SK-N-SH (cell line): ENCODE measurements around the gene RAPGEF6. TPM values are rescaled to one million over a fixed set of nuclear protein-coding genes. Genes with fewer than 3 reads are reported as not detected.

Experiments
- CTCF ChIA-PET: fragments of 300-600, 350-600 bp; formaldehyde crosslinking; extraction: SDS; loops from one replicate; lab custom pipeline; 2021; lab: Yijun Ruan, JAX
- POLR2A ChIA-PET: fragments of 350-600 bp; sonication (Branson Sonifier 250); formaldehyde crosslinking; extraction: SDS; loops from one replicate; lab custom pipeline; 2020; ENCODE audit warnings: antibody characterized with exemption, inconsistent platforms; lab: Yijun Ruan, JAX
- DNase-seq: peaks from one replicate; pipeline ENCODE4 v3.0.0; 2012
- H2AFZ ChIP-seq: fragments of 200-600 bp; sonication (generic); 2 replicates; pipeline ENCODE4 v1.8.1; 2016; ENCODE audit warnings: antibody characterized with exemption, mild to moderate bottlenecking, low read depth
- H3F3A ChIP-seq: fragments of 200-600 bp; sonication (generic); replicated peaks from 2 replicates; pipeline ENCODE3; 2016; ENCODE audit warnings: antibody characterized with exemption, mild to moderate bottlenecking; ENCODE audit not compliant: insufficient read depth
- H3K27ac ChIP-seq, 2 experiments: fragments of 200-500 bp in 1 of 2; fragments of 200-600 bp in 1 of 2; sonication (Bioruptor generic) in 1 of 2; sonication (generic), shearing (Covaris generic) in 1 of 2; 2 replicates each; pipeline versions ENCODE4 v1.5.1 to v1.6.1; 2014 to 2016; ENCODE audit warnings: low read depth in 2 of 2, inconsistent platforms in 1 of 2, low read length in 1 of 2, mild to moderate bottlenecking in 1 of 2, mixed read lengths in 1 of 2
- H3K27me3 ChIP-seq: fragments of 200-600 bp; sonication (generic), shearing (Covaris generic); 2 replicates; pipeline ENCODE4 v1.6.1; 2016; ENCODE audit warnings: mixed run types; ENCODE audit not compliant: insufficient read depth
- H3K36me3 ChIP-seq, 2 experiments: fragments of 200-500 bp in 1 of 2; fragments of 200-600 bp in 1 of 2; sonication (Bioruptor generic) in 1 of 2; sonication (generic) in 1 of 2; replicated peaks in 1 of 2; 2 replicates each; pipeline versions ENCODE3 to v1.5.1; 2014 to 2016; ENCODE audit warnings: low read length in 1 of 2, mild to moderate bottlenecking in 1 of 2; ENCODE audit not compliant: insufficient read depth in 2 of 2, control insufficient read depth in 1 of 2
- H3K4me1 ChIP-seq, 2 experiments: fragments of 200-500 bp in 1 of 2; fragments of 200-600 bp in 1 of 2; sonication (Bioruptor generic) in 1 of 2; sonication (generic), shearing (Covaris generic) in 1 of 2; 2 replicates each; pipeline versions ENCODE4 v1.5.1 to v1.6.1; 2014 to 2016; ENCODE audit warnings: low read depth in 1 of 2, low read length in 1 of 2, mixed run types in 1 of 2; ENCODE audit not compliant: insufficient read depth in 2 of 2, control insufficient read depth in 1 of 2
- H3K4me2 ChIP-seq: fragments of 200-600 bp; sonication (generic), shearing (Covaris generic); 2 replicates; pipeline ENCODE4 v1.6.1; 2017; ENCODE audit warnings: mixed run types
- H3K4me3 ChIP-seq, 2 experiments: fragments of 200-500 bp in 1 of 2; fragments of 200-600 bp in 1 of 2; sonication (Bioruptor generic) in 1 of 2; sonication (generic), shearing (Covaris generic) in 1 of 2; 2 replicates each; pipeline versions ENCODE4 v1.5.1 to v1.8.1; 2014 to 2016; ENCODE audit warnings: low read depth in 2 of 2, inconsistent platforms in 1 of 2, low read length in 1 of 2, mild to moderate bottlenecking in 1 of 2, mixed read lengths in 1 of 2, moderate library complexity in 1 of 2
- H3K79me2 ChIP-seq: fragments of 200-600 bp; sonication (generic); 2 replicates; pipeline ENCODE4 v1.8.1; 2017; ENCODE audit warnings: mild to moderate bottlenecking; ENCODE audit not compliant: insufficient read depth
- H3K9ac ChIP-seq: fragments of 200-600 bp; sonication (generic); 2 replicates; pipeline ENCODE4 v1.6.1; 2017; ENCODE audit warnings: mixed run types
- H3K9me2 ChIP-seq: fragments of 200-600 bp; sonication (generic); 2 replicates; pipeline ENCODE4 v1.6.1; 2017; ENCODE audit warnings: mixed run types
- H3K9me3 ChIP-seq: fragments of 200-600 bp; sonication (generic); 2 replicates; pipeline ENCODE4 v1.6.1; 2017; ENCODE audit warnings: mixed run types, mild to moderate bottlenecking, moderate library complexity
- H4K20me1 ChIP-seq: fragments of 200-600 bp; sonication (generic); 2 replicates; pipeline ENCODE4 v1.6.1; 2017; ENCODE audit warnings: mild to moderate bottlenecking, mixed run types; ENCODE audit not compliant: insufficient read depth
- CHD2 ChIP-seq: fragments of 150-350 bp; IDR thresholded peaks from 2 replicates; pipeline ENCODE4 v1.6.1; 2018; ENCODE audit warnings: low read length; ENCODE audit not compliant: partially characterized antibody
- ELF1 ChIP-seq: IDR thresholded peaks from 2 replicates; pipeline ENCODE4 v1.4.0; 2012
- FOSL2 ChIP-seq: IDR thresholded peaks from 2 replicates; pipeline ENCODE4 v1.4.0; 2012; ENCODE audit warnings: low read depth, mild to moderate bottlenecking, moderate library complexity, borderline replicate concordance
- FOXJ3 ChIP-seq: sonication (generic); formaldehyde crosslinking; IDR thresholded peaks from 2 replicates; pipeline ENCODE4 v1.5.1; 2020; ENCODE audit warnings: mild to moderate bottlenecking, missing genetic modification reagents
- GATA2 ChIP-seq: sonication (generic); formaldehyde crosslinking; IDR thresholded peaks from 2 replicates; pipeline ENCODE4 v1.5.0; 2020; ENCODE audit warnings: mild to moderate bottlenecking, missing genetic modification reagents
- IRF3 ChIP-seq: fragments of 150-350 bp; IDR thresholded peaks from 2 replicates; pipeline ENCODE4 v1.6.1; 2016; ENCODE audit warnings: mild to moderate bottlenecking, low read depth, low read length
- MEF2A ChIP-seq: IDR thresholded peaks from 2 replicates; pipeline ENCODE4 v1.4.0; 2012; ENCODE audit warnings: low read depth, borderline replicate concordance
- NFIC ChIP-seq: IDR thresholded peaks from 2 replicates; pipeline ENCODE4 v1.4.0; 2012; ENCODE audit warnings: borderline replicate concordance
- NRF1 ChIP-seq: IDR thresholded peaks from 2 replicates; pipeline ENCODE4 v1.6.1; 2012; ENCODE audit warnings: low read depth, mild to moderate bottlenecking, low read length
- PBX3 ChIP-seq: IDR thresholded peaks from 2 replicates; pipeline ENCODE4; 2012
- POLR2AphosphoS5 ChIP-seq: IDR thresholded peaks from 2 replicates; pipeline ENCODE4 v1.6.1; 2012; ENCODE audit warnings: low read depth, low read length
- RAD21 ChIP-seq: IDR thresholded peaks from 2 replicates; pipeline ENCODE4 v1.6.1; 2012; ENCODE audit warnings: mild to moderate bottlenecking, low read length
- RCOR1 ChIP-seq: fragments of 150-350 bp; IDR thresholded peaks from 2 replicates; pipeline ENCODE4 v1.6.1; 2017; ENCODE audit warnings: antibody characterized with exemption, low read length
- TAF1 ChIP-seq: IDR thresholded peaks from 2 replicates; pipeline ENCODE4 v1.6.1; 2012; ENCODE audit warnings: low read depth, mild to moderate bottlenecking, low read length, moderate library complexity, borderline replicate concordance
- TCF12 ChIP-seq: IDR thresholded peaks from 2 replicates; pipeline ENCODE4 v1.4.0; 2012
- TEAD4 ChIP-seq: IDR thresholded peaks from 2 replicates; pipeline ENCODE4 v1.4.0; 2012; ENCODE audit warnings: mild to moderate bottlenecking, borderline replicate concordance; ENCODE audit not compliant: insufficient read depth
- USF1 ChIP-seq: IDR thresholded peaks from 2 replicates; pipeline ENCODE4 v1.4.0; 2012; ENCODE audit warnings: low read depth, borderline replicate concordance
- YY1 ChIP-seq: IDR thresholded peaks from 2 replicates; pipeline ENCODE4 v1.4.0; 2012; ENCODE audit warnings: low read depth, mild to moderate bottlenecking
- ZBTB33 ChIP-seq: IDR thresholded peaks from 2 replicates; pipeline ENCODE4 v1.4.0; 2012; ENCODE audit warnings: low read depth, borderline replicate concordance
- WGBS: methylation state at CpG from one replicate; pipeline ENCODE4 v1.1.6; 2017; ENCODE audit warnings: low lambda C conversion rate; 5-methylcytosine and 5-hydroxymethylcytosine counted together
- polyA plus RNA-seq, 3 experiments: library from polyadenylated mRNA; depleted of rRNA; stranded (reverse); fragments of >200 nt; gene quantifications; 2 replicates each; pipeline ENCODE4 v1.2.3, GENCODE V29; 2012
- TF ChIP-seq, protein P1 (sequence below): IDR thresholded peaks from 2 replicates; pipeline ENCODE4 v1.4.0; 2012; ENCODE audit warnings: low read depth
- TF ChIP-seq, protein P2 (sequence below): IDR thresholded peaks from 2 replicates; pipeline ENCODE4 v1.6.1; 2012; ENCODE audit warnings: mild to moderate bottlenecking, low read depth, low read length, moderate library complexity

Gene RAPGEF6
- polyA plus RNA-seq, 1 of the 3 experiments (the other 2 are of a cell fraction) = 2.9 TPM

GRCh38 chr5:131482617-131483016 lies 152.4 kb downstream of the RAPGEF6 start:
- WGBS = 97% methylated on average over 2 of the region's 2 CpGs
- CTCF ChIA-PET = no interaction called here

GRCh38 chr5:131481569-131481968 lies 153.5 kb downstream of the RAPGEF6 start:
- CTCF ChIA-PET = no interaction called here
- Histone ChIP-seq H4K20me1 (no peaks in the 10 kb centered on the region), H3K9me2 (no peaks in the 10 kb centered on the region), H3K36me3 (peaks cover 14% of the 10 kb centered on the region in 2 experiments), H3K4me1 (0 out of 4 replicates have a peak, but pooled peaks cover 0 to 5% of the 10 kb centered on the region in 2 experiments), H2AFZ (no peak overlapping the region), H3K9ac (no peak overlapping the region), H3K79me2 (no peaks in the 10 kb centered on the region), H3K4me2 (no peak overlapping the region), H3K4me3 (no peak overlapping the region), H3K9me3 (no peaks in the 10 kb centered on the region), H3K27ac (peak overlapping the region in 1 of 2 experiments; percentile 32; a peak in 1 of 4 replicates), H3F3A (peaks cover 5% of the 10 kb centered on the region), H3K27me3 (no peaks in the 10 kb centered on the region)
- POLR2A ChIA-PET = no interaction called here
- 89% methylated on average over 1 of the region's 1 CpG for WGBS
- DNase-seq = no peak
- TF ChIP-seq TEAD4 (no peak), IRF3 (no peak), RAD21 (no peak), ZBTB33 (no peak), USF1 (no peak), PBX3 (no peak), CHD2 (no peak), NRF1 (no peak), FOSL2 (no peak), FOXJ3 (no peak), TAF1 (no peak), GATA2 (CRISPR knock-in tag) (no peak)
- TF ChIP-seq, protein P1, sequence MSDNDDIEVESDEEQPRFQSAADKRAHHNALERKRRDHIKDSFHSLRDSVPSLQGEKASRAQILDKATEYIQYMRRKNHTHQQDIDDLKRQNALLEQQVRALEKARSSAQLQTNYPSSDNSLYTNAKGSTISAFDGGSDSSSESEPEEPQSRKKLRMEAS = no peak
- TF ChIP-seq, protein P2, sequence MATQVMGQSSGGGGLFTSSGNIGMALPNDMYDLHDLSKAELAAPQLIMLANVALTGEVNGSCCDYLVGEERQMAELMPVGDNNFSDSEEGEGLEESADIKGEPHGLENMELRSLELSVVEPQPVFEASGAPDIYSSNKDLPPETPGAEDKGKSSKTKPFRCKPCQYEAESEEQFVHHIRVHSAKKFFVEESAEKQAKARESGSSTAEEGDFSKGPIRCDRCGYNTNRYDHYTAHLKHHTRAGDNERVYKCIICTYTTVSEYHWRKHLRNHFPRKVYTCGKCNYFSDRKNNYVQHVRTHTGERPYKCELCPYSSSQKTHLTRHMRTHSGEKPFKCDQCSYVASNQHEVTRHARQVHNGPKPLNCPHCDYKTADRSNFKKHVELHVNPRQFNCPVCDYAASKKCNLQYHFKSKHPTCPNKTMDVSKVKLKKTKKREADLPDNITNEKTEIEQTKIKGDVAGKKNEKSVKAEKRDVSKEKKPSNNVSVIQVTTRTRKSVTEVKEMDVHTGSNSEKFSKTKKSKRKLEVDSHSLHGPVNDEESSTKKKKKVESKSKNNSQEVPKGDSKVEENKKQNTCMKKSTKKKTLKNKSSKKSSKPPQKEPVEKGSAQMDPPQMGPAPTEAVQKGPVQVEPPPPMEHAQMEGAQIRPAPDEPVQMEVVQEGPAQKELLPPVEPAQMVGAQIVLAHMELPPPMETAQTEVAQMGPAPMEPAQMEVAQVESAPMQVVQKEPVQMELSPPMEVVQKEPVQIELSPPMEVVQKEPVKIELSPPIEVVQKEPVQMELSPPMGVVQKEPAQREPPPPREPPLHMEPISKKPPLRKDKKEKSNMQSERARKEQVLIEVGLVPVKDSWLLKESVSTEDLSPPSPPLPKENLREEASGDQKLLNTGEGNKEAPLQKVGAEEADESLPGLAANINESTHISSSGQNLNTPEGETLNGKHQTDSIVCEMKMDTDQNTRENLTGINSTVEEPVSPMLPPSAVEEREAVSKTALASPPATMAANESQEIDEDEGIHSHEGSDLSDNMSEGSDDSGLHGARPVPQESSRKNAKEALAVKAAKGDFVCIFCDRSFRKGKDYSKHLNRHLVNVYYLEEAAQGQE = no peak

More at GRCh38 chr5:131482617-131483016, 152.4 kb downstream of the RAPGEF6 start:
- Histone ChIP-seq H3K79me2 (no peaks in the 10 kb centered on the region), H3K9me3 (no peaks in the 10 kb centered on the region), H3K36me3 (peaks cover 11 to 18% of the 10 kb centered on the region in 2 experiments), H4K20me1 (no peaks in the 10 kb centered on the region), H2AFZ (no peak overlapping the region), H3K9me2 (no peaks in the 10 kb centered on the region), H3K27ac (no peak overlapping the region), H3K4me3 (no peak overlapping the region), H3K27me3 (no peaks in the 10 kb centered on the region), H3K4me1 (0 out of 4 replicates have a peak, but pooled peaks cover 0 to 5% of the 10 kb centered on the region in 2 experiments), H3F3A (no peaks in the 10 kb centered on the region), H3K4me2 (no peak overlapping the region), H3K9ac (no peak overlapping the region)
- DNase-seq = no peak
- POLR2A ChIA-PET = no interaction called here
- TF ChIP-seq NFIC (no peak), TCF12 (no peak), POLR2AphosphoS5 (no peak), MEF2A (no peak), TAF1 (no peak), RCOR1 (no peak), RAD21 (no peak), NRF1 (no peak), FOSL2 (no peak), ELF1 (no peak), YY1 (no peak)
